Measurements from ENCODE around the gene SOWAHC. TPM values are rescaled to one million over a fixed set of nuclear protein-coding genes. Genes with fewer than 3 reads are reported as not detected.

The SOWAHC gene
- total and polyA plus RNA-seq, 2 of the 13 experiments (the other 11 are each of a cell fraction or from before 2014, with no cell fraction given) = 21.2 to 22.5 TPM

GRCh38 chr2:109630441-109631430 is 16.6 kb downstream of the SOWAHC start (continued):
- TF ChIP-seq, protein P1, sequence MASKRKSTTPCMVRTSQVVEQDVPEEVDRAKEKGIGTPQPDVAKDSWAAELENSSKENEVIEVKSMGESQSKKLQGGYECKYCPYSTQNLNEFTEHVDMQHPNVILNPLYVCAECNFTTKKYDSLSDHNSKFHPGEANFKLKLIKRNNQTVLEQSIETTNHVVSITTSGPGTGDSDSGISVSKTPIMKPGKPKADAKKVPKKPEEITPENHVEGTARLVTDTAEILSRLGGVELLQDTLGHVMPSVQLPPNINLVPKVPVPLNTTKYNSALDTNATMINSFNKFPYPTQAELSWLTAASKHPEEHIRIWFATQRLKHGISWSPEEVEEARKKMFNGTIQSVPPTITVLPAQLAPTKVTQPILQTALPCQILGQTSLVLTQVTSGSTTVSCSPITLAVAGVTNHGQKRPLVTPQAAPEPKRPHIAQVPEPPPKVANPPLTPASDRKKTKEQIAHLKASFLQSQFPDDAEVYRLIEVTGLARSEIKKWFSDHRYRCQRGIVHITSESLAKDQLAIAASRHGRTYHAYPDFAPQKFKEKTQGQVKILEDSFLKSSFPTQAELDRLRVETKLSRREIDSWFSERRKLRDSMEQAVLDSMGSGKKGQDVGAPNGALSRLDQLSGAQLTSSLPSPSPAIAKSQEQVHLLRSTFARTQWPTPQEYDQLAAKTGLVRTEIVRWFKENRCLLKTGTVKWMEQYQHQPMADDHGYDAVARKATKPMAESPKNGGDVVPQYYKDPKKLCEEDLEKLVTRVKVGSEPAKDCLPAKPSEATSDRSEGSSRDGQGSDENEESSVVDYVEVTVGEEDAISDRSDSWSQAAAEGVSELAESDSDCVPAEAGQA (IDR thresholded peaks at IDR 0.05; ENCODE audit: low read depth) = no peak
- TF ChIP-seq, protein P1 (CRISPR knock-in tag; IDR thresholded peaks at IDR 0.05; ENCODE audit: borderline replicate concordance) = no peak
- TF ChIP-seq ZNF547 (CRISPR knock-in tag; IDR thresholded peaks at IDR 0.05) = no peak
- TF ChIP-seq, protein P2, sequence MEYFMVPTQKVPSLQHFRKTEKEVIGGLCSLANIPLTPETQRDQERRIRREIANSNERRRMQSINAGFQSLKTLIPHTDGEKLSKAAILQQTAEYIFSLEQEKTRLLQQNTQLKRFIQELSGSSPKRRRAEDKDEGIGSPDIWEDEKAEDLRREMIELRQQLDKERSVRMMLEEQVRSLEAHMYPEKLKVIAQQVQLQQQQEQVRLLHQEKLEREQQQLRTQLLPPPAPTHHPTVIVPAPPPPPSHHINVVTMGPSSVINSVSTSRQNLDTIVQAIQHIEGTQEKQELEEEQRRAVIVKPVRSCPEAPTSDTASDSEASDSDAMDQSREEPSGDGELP (IDR thresholded peaks at IDR 0.05; ENCODE audit: borderline replicate concordance, low read depth) = peak; percentile 38; the same call in 1 of the 2 replicates
- TF ChIP-seq ZNF282 (IDR thresholded peaks at IDR 0.05; ENCODE audit: partially characterized antibody) = no peak
- no peak for TF ChIP-seq ZZZ3 (CRISPR knock-in tag; IDR thresholded peaks at IDR 0.05; ENCODE audit: borderline replicate concordance)
- TF ChIP-seq ZNF235 (CRISPR knock-in tag; IDR thresholded peaks at IDR 0.05; ENCODE audit: borderline replicate concordance) = no peak
- TF ChIP-seq, protein P3, sequence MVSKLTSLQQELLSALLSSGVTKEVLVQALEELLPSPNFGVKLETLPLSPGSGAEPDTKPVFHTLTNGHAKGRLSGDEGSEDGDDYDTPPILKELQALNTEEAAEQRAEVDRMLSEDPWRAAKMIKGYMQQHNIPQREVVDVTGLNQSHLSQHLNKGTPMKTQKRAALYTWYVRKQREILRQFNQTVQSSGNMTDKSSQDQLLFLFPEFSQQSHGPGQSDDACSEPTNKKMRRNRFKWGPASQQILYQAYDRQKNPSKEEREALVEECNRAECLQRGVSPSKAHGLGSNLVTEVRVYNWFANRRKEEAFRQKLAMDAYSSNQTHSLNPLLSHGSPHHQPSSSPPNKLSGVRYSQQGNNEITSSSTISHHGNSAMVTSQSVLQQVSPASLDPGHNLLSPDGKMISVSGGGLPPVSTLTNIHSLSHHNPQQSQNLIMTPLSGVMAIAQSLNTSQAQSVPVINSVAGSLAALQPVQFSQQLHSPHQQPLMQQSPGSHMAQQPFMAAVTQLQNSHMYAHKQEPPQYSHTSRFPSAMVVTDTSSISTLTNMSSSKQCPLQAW (CRISPR knock-in tag; IDR thresholded peaks at IDR 0.05) = peak; percentile 70
- TF ChIP-seq RBFOX2 (IDR thresholded peaks at IDR 0.05; ENCODE audit: low read depth, low read length) = no peak
- TF ChIP-seq, protein P4, sequence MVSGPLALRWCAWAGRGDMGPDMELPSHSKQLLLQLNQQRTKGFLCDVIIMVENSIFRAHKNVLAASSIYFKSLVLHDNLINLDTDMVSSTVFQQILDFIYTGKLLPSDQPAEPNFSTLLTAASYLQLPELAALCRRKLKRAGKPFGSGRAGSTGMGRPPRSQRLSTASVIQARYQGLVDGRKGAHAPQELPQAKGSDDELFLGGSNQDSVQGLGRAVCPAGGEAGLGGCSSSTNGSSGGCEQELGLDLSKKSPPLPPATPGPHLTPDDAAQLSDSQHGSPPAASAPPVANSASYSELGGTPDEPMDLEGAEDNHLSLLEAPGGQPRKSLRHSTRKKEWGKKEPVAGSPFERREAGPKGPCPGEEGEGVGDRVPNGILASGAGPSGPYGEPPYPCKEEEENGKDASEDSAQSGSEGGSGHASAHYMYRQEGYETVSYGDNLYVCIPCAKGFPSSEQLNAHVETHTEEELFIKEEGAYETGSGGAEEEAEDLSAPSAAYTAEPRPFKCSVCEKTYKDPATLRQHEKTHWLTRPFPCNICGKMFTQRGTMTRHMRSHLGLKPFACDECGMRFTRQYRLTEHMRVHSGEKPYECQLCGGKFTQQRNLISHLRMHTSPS (CRISPR knock-in tag; IDR thresholded peaks at IDR 0.05; ENCODE audit: low read depth) = no peak
- TF ChIP-seq, protein P5, sequence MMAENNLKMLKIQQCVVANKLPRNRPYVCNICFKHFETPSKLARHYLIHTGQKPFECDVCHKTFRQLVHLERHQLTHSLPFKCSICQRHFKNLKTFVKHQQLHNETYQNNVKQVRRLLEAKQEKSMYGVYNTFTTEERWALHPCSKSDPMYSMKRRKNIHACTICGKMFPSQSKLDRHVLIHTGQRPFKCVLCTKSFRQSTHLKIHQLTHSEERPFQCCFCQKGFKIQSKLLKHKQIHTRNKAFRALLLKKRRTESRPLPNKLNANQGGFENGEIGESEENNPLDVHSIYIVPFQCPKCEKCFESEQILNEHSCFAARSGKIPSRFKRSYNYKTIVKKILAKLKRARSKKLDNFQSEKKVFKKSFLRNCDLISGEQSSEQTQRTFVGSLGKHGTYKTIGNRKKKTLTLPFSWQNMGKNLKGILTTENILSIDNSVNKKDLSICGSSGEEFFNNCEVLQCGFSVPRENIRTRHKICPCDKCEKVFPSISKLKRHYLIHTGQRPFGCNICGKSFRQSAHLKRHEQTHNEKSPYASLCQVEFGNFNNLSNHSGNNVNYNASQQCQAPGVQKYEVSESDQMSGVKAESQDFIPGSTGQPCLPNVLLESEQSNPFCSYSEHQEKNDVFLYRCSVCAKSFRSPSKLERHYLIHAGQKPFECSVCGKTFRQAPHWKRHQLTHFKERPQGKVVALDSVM (CRISPR knock-in tag; IDR thresholded peaks at IDR 0.05) = peak; percentile 44; the same call in 1 of the 2 replicates
- TF ChIP-seq TRIM22 (IDR thresholded peaks at IDR 0.05) = no peak
- TF ChIP-seq ZNF335 (CRISPR knock-in tag; IDR thresholded peaks at IDR 0.05) = no peak; the same call in 1 of the 2 replicates
